Activated T-helper 9 cell treated with anti-CD3 and anti-CD28 coated beads, Interleukin-2, amount 50 U/mL, for 16 hours (primary cell): Measurements from ENCODE around the gene TRIM56.

ENCODE experiments used
- DNase-seq: peaks from one replicate; pipeline ENCODE4 v3.0.0-alpha.2; 2020; ENCODE audit warnings: low read depth

The TRIM56 gene

DNA sequence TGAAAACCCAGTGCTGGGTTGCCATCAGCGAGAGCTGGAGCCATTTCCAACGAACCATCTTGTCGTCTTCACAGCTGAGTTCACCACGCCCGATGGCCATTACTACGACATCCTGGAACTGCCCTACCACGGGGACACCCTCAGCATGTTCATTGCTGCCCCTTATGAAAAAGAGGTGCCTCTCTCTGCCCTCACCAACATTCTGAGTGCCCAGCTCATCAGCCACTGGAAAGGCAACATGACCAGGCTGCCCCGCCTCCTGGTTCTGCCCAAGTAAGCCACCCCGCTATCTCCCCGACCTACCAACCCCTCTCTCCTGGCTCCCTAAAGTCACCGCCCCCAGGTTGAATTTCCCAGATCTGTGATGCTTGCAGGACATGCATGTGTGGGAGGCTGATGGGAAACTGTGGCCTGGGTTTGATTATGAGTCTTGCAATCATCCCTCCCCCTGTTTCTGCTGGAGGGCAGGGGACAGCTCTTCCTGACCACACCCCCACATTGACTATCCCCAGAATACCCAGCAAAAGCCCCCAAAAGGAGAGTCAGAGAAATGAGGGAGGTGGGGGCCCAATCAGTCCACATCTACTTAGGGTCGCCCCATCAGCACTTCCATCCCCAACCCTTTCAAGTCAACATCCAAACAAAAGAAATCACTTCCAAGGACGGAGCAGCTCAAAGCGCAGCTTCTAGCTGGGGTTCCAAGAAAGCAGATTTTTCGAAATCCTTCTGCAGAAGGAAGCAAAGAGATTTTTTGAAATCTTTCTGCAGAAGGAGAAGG is 48.5 kb downstream of the TRIM56 start:
- DNase-seq = no peak

DNA sequence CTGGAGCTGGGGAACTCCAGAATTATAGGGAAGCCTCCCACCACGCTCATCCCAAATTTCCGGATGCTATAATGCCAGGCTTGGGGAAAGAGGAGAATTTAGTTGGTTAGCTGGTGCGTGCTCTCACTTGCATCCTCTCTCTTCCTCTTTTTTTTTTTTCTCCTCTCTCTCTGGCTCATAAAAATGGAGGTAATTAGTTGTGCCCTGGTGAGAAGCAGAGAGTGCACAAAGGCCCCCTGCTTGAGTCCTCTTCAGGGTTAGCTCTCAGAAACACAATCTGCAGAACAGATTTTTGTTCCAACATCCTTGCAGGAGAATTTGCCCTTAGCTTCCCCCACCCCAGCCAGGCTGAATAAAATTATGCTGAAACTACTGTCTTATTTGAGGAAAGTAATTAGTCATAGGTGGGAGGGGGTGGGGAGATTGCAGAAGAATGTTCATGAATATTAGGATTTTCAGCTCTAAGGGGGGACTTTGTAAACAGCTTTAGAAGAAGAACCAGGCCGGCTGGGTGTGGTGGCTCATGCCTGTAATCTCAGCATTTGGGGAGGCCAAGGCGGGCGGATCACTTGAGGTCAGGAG is 49.2 kb downstream of the TRIM56 start:
- DNase-seq = no peak

DNA sequence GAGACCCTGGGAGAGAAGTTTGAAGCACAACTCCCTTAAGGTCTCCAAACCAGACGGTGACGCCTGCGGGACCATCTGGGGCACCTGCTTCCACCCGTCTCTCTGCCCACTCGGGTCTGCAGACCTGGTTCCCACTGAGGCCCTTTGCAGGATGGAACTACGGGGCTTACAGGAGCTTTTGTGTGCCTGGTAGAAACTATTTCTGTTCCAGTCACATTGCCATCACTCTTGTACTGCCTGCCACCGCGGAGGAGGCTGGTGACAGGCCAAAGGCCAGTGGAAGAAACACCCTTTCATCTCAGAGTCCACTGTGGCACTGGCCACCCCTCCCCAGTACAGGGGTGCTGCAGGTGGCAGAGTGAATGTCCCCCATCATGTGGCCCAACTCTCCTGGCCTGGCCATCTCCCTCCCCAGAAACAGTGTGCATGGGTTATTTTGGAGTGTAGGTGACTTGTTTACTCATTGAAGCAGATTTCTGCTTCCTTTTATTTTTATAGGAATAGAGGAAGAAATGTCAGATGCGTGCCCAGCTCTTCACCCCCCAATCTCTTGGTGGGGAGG is 52.5 kb downstream of the TRIM56 start:
- DNase-seq = no peak

DNA sequence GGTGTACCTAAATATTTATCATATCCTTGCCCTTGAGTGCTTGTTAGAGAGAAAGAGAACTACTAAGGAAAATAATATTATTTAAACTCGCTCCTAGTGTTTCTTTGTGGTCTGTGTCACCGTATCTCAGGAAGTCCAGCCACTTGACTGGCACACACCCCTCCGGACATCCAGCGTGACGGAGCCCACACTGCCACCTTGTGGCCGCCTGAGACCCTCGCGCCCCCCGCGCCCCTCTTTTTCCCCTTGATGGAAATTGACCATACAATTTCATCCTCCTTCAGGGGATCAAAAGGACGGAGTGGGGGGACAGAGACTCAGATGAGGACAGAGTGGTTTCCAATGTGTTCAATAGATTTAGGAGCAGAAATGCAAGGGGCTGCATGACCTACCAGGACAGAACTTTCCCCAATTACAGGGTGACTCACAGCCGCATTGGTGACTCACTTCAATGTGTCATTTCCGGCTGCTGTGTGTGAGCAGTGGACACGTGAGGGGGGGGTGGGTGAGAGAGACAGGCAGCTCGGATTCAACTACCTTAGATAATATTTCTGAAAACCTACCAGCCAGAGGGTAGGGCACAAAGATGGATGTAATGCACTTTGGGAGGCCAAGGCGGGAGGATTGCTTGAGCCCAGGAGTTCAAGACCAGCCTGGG is 53.1 kb downstream of the TRIM56 start:
- DNase-seq = peak; percentile 79

DNA sequence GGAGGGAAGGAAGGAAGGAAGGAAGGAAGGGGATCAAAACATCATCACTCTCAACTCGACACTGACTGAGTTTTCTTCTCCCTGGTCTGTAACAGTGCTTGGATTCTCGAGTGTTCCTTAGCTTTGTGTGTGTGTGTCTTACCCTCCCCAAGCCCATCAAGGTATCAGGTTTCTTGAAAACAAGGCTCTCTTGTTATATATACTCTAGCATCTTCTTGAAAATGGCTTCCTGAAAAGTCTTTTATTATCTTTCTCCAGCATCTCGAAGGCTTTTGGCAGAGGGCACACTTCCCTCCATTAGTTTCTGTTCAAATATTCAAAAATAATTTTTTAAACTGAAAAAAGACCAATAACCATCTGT is 55.0 kb downstream of the TRIM56 start:
- DNase-seq = no peak

DNA sequence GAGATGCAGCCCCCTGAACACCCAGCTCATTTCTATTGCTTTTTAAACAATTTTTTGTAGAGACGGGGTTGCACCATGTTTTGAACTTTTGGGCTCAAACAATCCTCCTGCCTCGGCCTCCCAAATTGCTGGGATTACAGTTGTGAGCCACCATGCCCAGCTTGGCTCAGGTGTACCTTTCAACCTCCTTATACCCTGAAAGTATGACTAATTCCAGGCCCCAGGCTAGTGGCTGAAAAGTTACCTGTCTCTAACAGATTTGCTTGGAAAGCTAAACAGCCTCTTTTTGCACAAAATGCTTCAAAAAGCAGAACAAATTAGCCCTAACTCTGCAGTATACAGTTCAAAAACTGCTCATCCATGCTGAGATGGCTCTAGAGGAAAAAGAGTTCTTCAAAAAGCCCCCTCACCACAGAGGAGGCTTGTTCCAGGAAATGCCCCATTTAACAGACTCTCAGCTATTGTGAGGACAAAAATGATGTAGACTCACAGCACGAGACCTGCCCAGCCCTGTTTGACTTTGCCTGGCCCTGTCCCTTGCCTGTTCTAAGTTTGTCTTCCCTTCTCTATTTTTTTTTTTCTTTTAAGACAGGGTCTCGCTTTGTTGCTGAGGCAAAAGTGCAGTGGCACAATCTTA is 55.6 kb downstream of the TRIM56 start:
- no peak for DNase-seq
